ACC112 (cell line): ENCODE measurements around the gene MARCO.
"Not testable (repeated sequence)": the region's sequence is repeated elsewhere in the genome, so short reads cannot be mapped to it uniquely, and the experiment has no call there.

ENCODE experiments used
- H2AFZ ChIP-seq: fragments of 200-600 bp; sonication (generic); one replicate; pipeline ENCODE4 v1.6.0; 2017; ENCODE audit warnings: antibody characterized with exemption, low read length; ENCODE audit not compliant: unreplicated experiment
- H3K27ac ChIP-seq: fragments of 200-600 bp; sonication (generic); 2 replicates; pipeline ENCODE4 v1.5.1; 2014; ENCODE audit warnings: low read depth, mild to moderate bottlenecking, antibody characterized with exemption, low read length, moderate library complexity
- H3K27me3 ChIP-seq: fragments of 200-600 bp; sonication (generic); 2 replicates; pipeline ENCODE4 v1.6.1; 2014; ENCODE audit warnings: mild to moderate bottlenecking, antibody characterized with exemption, low read length, moderate library complexity, mixed read lengths; ENCODE audit not compliant: insufficient read depth
- H3K36me3 ChIP-seq: fragments of 200-600 bp; sonication (generic); 2 replicates; pipeline ENCODE4 v1.6.1; 2016; ENCODE audit warnings: mild to moderate bottlenecking, antibody characterized with exemption, low read length, moderate library complexity, mixed read lengths; ENCODE audit not compliant: insufficient read depth
- H3K4me1 ChIP-seq: fragments of 200-600 bp; sonication (generic); one replicate; pipeline ENCODE4 v1.6.1; 2016; ENCODE audit warnings: low read length, mixed read lengths; ENCODE audit not compliant: insufficient read depth, unreplicated experiment, control insufficient read depth
- H3K4me3 ChIP-seq: fragments of 200-600 bp; sonication (generic); 2 replicates; pipeline ENCODE4 v1.5.1; 2014; ENCODE audit warnings: mild to moderate bottlenecking, low read depth, low read length
- H3K79me2 ChIP-seq: fragments of 200-600 bp; sonication (generic); one replicate; pipeline ENCODE4 v1.6.0; 2016; ENCODE audit warnings: low read length; ENCODE audit not compliant: control insufficient read depth, unreplicated experiment, insufficient read depth

Gene MARCO

GRCh38 chr2:118929059-118929458 lies 12.9 kb upstream of the MARCO start:
- Histone ChIP-seq H3K4me3 (no peak overlapping the region), H3K36me3 (no peaks in the 10 kb centered on the region), H2AFZ (no peak overlapping the region), H3K79me2 (no peaks in the 10 kb centered on the region), H3K27me3 (peaks cover 50% of the 10 kb centered on the region), H3K27ac (no peak overlapping the region), H3K4me1 (no peaks in the 10 kb centered on the region)

DNA sequence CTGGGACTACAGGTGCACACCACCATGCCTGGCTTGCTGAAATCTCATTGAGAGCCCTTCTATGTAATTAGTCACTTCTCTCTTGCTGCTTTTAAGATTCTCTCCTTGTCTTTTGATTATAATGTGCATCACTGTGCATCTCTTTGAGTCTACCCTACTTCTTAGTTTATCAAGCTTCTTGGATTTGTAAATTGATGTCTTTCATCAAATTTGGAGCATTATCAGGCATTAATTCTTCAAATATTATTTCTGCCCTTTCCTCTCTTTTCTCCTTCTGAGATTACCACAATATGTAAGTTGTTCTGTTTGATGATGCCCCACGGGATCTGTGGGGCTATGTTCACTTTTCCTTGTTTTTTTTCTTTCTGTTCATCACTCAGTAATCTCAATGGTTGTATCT lies 9.0 kb upstream of the MARCO start:
- H3K79me2 ChIP-seq = no peaks in the 10 kb centered on the region
- H3K36me3 ChIP-seq = no peaks in the 10 kb centered on the region
- H3K27me3 ChIP-seq = peaks cover 38% of the 10 kb centered on the region
- no peak overlapping the region for H2AFZ ChIP-seq
- H3K4me3 ChIP-seq = no peak overlapping the region
- H3K27ac ChIP-seq = no peak overlapping the region
- no peaks in the 10 kb centered on the region for H3K4me1 ChIP-seq

GRCh38 chr2:118936306-118936705 lies 5.7 kb upstream of the MARCO start:
- Histone ChIP-seq H3K36me3 (no peaks in the 10 kb centered on the region), H3K27me3 (peaks cover 62% of the 10 kb centered on the region), H3K79me2 (no peaks in the 10 kb centered on the region), H2AFZ (no peak overlapping the region), H3K4me3 (no peak overlapping the region), H3K4me1 (no peaks in the 10 kb centered on the region), H3K27ac (no peak overlapping the region)

DNA sequence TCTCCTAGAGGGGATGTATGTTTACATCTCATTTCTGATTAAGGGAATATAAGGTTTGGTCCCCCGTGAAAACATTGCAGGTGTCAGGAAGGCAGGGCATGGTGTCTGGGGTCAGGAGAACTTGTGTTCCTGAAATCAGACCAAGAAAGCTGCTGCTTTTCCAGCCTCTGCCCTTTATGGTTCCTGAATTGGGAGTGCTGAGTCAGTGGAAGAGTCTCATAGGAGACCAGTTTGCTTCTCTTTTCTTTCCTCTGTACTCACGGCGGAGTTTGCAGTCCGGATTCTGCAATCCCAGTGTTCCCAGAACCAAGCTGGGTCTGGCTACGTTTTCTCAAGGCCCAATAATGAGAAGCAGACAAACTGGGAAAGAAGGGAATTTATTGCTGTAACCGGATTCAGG lies 5.1 kb upstream of the MARCO start:
- Histone ChIP-seq H3K36me3 (no peaks in the 10 kb centered on the region), H3K4me3 (no peak overlapping the region), H3K4me1 (no peaks in the 10 kb centered on the region), H3K27me3 (peaks cover 68% of the 10 kb centered on the region), H3K27ac (no peak overlapping the region), H3K79me2 (no peaks in the 10 kb centered on the region), H2AFZ (no peak overlapping the region)

DNA sequence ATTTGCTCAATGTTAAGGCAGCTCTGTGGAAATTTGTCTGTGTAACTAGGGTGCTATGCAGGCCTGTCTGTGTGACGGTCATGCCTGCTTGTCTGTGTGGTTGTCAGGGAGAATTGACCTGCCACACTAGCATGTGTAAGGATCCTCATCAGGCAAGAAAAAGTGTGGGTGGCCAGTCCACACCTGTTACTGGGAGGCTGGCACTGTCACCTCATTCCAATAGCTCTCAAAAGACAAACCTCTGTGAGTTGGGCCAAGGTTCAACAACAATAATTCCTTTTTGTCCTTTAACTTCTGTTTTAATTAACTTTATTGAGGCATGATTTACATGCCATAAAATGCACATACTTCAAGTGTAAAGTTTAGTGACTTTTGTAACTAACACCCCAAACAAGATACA lies 4.2 kb upstream of the MARCO start:
- no peak overlapping the region for H3K4me3 ChIP-seq
- no peak overlapping the region for H2AFZ ChIP-seq
- H3K4me1 ChIP-seq = no peaks in the 10 kb centered on the region
- no peaks in the 10 kb centered on the region for H3K79me2 ChIP-seq
- no peak overlapping the region for H3K27ac ChIP-seq
- H3K36me3 ChIP-seq = no peaks in the 10 kb centered on the region
- peaks cover 71% of the 10 kb centered on the region for H3K27me3 ChIP-seq

DNA sequence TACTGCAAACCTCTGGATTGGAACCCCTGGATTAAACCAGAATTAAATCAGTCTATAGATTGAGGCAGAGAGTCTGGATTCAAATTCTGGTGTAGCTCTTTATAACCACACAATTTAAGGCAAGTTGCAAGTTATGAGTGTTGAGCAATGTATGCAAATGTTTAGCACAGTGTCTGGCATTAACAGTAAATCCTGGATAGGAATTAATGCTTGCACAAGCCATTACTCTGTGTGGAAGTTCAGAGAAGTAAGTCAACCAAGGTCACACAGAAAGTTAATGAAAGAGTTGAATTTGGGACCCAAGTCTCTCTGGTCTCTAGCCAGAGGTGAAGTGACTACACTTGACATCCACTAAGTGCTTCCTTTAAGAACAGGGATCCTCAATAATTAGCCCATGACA lies 2.0 kb upstream of the MARCO start:
- H3K27me3 ChIP-seq = peaks cover 65% of the 10 kb centered on the region
- no peaks in the 10 kb centered on the region for H3K79me2 ChIP-seq
- H2AFZ ChIP-seq = no peak overlapping the region
- H3K27ac ChIP-seq = no peak overlapping the region
- no peaks in the 10 kb centered on the region for H3K36me3 ChIP-seq
- no peak overlapping the region for H3K4me3 ChIP-seq
- H3K4me1 ChIP-seq = no peaks in the 10 kb centered on the region

DNA sequence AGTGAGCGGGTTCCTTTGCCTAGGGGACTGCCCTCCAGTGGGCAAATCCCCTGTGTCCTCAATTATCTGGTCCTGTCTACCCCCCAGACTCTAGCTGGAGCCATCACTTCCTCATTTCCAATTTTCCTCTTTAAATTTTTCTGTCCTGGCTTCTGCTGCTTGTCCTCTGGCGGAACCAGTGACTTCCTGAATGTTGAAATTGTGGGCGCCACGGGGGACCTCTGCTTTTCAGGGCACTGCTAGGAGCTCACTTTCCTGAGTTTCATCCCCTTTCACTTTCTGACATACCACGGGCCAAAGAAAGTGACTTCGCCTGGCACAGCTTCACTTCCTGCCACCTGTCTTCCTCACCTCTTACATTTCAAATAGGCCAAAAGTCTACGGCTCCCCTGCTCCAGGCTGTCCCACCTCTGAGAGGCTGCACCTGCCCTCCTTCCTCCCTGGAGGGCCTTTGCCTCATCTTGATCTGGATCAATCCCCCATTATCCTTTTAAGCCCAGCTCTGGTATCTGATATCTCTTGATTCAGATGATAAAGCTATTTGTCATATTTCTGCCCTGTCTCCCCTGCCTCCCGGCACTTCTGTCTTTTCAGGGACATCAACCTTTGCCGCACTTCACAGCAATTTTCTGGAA lies 1.4 kb upstream of the MARCO start:
- Histone ChIP-seq H3K27ac (no peak overlapping the region), H2AFZ (no peak overlapping the region), H3K27me3 (peaks cover 62% of the 10 kb centered on the region), H3K36me3 (no peaks in the 10 kb centered on the region), H3K4me1 (no peaks in the 10 kb centered on the region), H3K79me2 (no peaks in the 10 kb centered on the region), H3K4me3 (no peak overlapping the region)

- Histone ChIP-seq H3K27ac (no peak overlapping the region), H3K4me1 (no peaks in the 10 kb centered on the region), H3K36me3 (no peaks in the 10 kb centered on the region), H3K79me2 (no peaks in the 10 kb centered on the region), H3K4me3 (no peak overlapping the region), H3K27me3 (peaks cover 78% of the 10 kb centered on the region), H2AFZ (no peak overlapping the region)
These were observed 1.3 kb downstream of the MARCO start for GRCh38 chr2:118943286-118943685.

DNA sequence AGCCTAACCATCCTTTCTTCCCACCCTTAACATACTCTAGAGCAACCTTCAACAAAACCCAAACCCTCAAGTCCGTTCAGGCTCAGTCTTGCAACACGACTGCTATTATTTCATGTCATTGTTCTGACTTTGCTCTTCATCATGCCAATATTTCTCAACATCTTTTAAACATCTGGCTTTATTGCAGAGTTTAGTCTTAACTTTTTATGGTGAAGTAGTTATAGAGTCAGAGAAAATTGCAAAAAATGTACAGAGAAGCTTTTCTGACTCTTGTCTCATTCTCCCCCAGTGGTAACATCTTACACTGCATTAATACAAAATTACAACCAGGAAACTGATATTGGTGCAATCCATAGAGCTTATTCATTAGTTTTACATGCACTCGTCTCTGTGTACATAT lies 3.9 kb downstream of the MARCO start:
- no peak overlapping the region for H2AFZ ChIP-seq
- H3K4me1 ChIP-seq = no peaks in the 10 kb centered on the region
- H3K4me3 ChIP-seq = no peak overlapping the region
- H3K36me3 ChIP-seq = no peaks in the 10 kb centered on the region
- H3K27me3 ChIP-seq = peaks cover 75% of the 10 kb centered on the region
- H3K79me2 ChIP-seq = no peaks in the 10 kb centered on the region
- H3K27ac ChIP-seq = no peak overlapping the region

- H3K4me1 ChIP-seq, H3K36me3 ChIP-seq, H3K79me2 ChIP-seq, H3K27ac ChIP-seq, H3K4me3 ChIP-seq, H2AFZ ChIP-seq: not testable (repeated sequence)
- H3K27me3 ChIP-seq = peaks cover 64% of the 10 kb centered on the region
These were observed 6.3 kb downstream of the MARCO start for GRCh38 chr2:118948266-118948665.

GRCh38 chr2:118954297-118955060 lies 12.5 kb downstream of the MARCO start:
- Histone ChIP-seq H3K4me3 (no peak overlapping the region), H3K27me3 (peaks cover 22% of the 10 kb centered on the region; the same call in 1 of the 2 replicates), H3K27ac (no peak overlapping the region), H3K36me3 (no peaks in the 10 kb centered on the region), H2AFZ (no peak overlapping the region), H3K4me1 (peaks cover 6% of the 10 kb centered on the region), H3K79me2 (no peaks in the 10 kb centered on the region)
